Stomach (tissue), 9 donors: Measurements from ENCODE around the gene SPOCK2. TPM values are rescaled to one million over a fixed set of nuclear protein-coding genes. Genes with fewer than 3 reads are reported as not detected.

Experiments used
- DNase-seq, 2 donors: peaks; one replicate each; pipeline versions ENCODE4 v3.0.0 to v3.0.0-alpha.2; 2013 to 2019
- H3K27ac ChIP-seq, 5 donors: fragments of 200-600 bp in 4 of 5; sonication (generic) in 4 of 5; one replicate each; pipeline ENCODE4 v1.5.1; 2013 to 2019; ENCODE audit warnings: mild to moderate bottlenecking in 1 of 5, moderate library complexity in 1 of 5
- H3K27me3 ChIP-seq, 3 donors: fragments of 200-600 bp; sonication (generic); one replicate each; pipeline ENCODE4 v1.5.1; 2017 to 2019; ENCODE audit warnings: mixed run types in 1 of 3
- H3K36me3 ChIP-seq, 4 donors: fragments of 200-600 bp; sonication (generic); 1 replicate in 3 of 4; 2 replicates in 1 of 4; pipeline ENCODE4 v1.5.1; 2016 to 2019
- H3K4me1 ChIP-seq, 4 donors: fragments of 200-600 bp; sonication (generic); one replicate each; pipeline ENCODE4 v1.5.1; 2016 to 2019
- H3K4me3 ChIP-seq, 4 donors: fragments of 200-600 bp; sonication (generic) in 3 of 4; one replicate each; pipeline ENCODE4 v1.5.1; 2016 to 2019; ENCODE audit warnings: mild to moderate bottlenecking in 1 of 4
- H3K9me3 ChIP-seq, 4 donors: fragments of 200-600 bp; sonication (generic); one replicate each; pipeline ENCODE4 v1.5.1; 2016 to 2019
- CTCF ChIP-seq, 7 experiments: fragments of 450-650 bp in 4 of 7; fragments of 200-600 bp in 3 of 7; sonication (generic) in 3 of 7; IDR thresholded peaks; one replicate each; pipeline ENCODE4 v1.5.1; 2016 to 2019; ENCODE audit warnings: antibody characterized with exemption in 7 of 7, control low read depth in 2 of 7, mild to moderate bottlenecking in 1 of 7
- EP300 ChIP-seq: sonication (generic); formaldehyde crosslinking; IDR thresholded peaks from one replicate; pipeline ENCODE4 v1.6.1; 2017; ENCODE audit warnings: antibody characterized with exemption
- POLR2A ChIP-seq, 4 donors: fragments of 450-650 bp; IDR thresholded peaks; one replicate each; pipeline ENCODE4 v1.6.1; 2016; ENCODE audit warnings: antibody characterized with exemption in 4 of 4, control low read depth in 2 of 4, mild to moderate bottlenecking in 1 of 4, moderate library complexity in 1 of 4
- POLR2AphosphoS5 ChIP-seq, 3 donors: sonication (generic); formaldehyde crosslinking; IDR thresholded peaks; one replicate each; pipeline ENCODE4 v1.6.1; 2016; ENCODE audit warnings: antibody characterized with exemption in 3 of 3
- WGBS, 5 donors: extraction: QIAGEN DNeasy Blood & Tissue Kit in 3 of 5; methylation state at CpG; one replicate each; pipeline versions ENCODE4 v1.1.5 to v1.1.7; 2013 to 2018; 5-methylcytosine and 5-hydroxymethylcytosine counted together
- intact Hi-C: fragments of 100-400 bp; cut with DNase I; formaldehyde crosslinking; loops from one replicate; pipeline ENCODE4 v1.15.1; 2023; ENCODE audit warnings: low total_unique reads
- polyA plus RNA-seq, 3 donors: library from polyadenylated mRNA; stranded (reverse); fragments of 200-250 nt; gene quantifications; one replicate each; pipeline ENCODE4 v1.2.3, GENCODE V29; 2013
- total RNA-seq, 5 donors: library from RNA; depleted of rRNA; stranded (reverse); fragments of >200 nt; gene quantifications; one replicate each; pipeline versions ENCODE4 v1.1.0 to v1.2.3, GENCODE V29; 2014 to 2016
- donor health status: healthy with polysubstance abuse.
- donor health status: Bipolar disorder and iron deficiency.
- donor health status: healthy.

The SPOCK2 gene
- total and polyA plus RNA-seq, 8 donors = 1.1 to 31.7 (median 4.2) TPM

- H3K27ac ChIP-seq = no peak overlapping the region
- H3K36me3 ChIP-seq = peaks cover 0 to 4% (median 0%) of the 10 kb centered on the region in 4 donors
- DNase-seq = no peak
- no peaks in the 10 kb centered on the region for H3K27me3 ChIP-seq
- TF ChIP-seq POLR2AphosphoS5 (IDR thresholded peaks at IDR 0.05) (no peak), EP300 (no peak), CTCF (IDR thresholded peaks at IDR 0.05) (no peak), POLR2A (IDR thresholded peaks at IDR 0.05) (no peak)
- H3K4me1 ChIP-seq = peaks cover 0 to 9% (median 8%) of the 10 kb centered on the region in 4 donors
- intact Hi-C loops = no loop called here
- no peak overlapping the region for H3K4me3 ChIP-seq
- 57 to 90% (median 88%) methylated on average over 1 to 5 of the region's 5 CpGs for WGBS, 5 donors
- H3K9me3 ChIP-seq = no peaks in the 10 kb centered on the region
Measured at GRCh38 chr10:72061491-72061890, 26.9 kb downstream of the SPOCK2 start.

- Histone ChIP-seq H3K27me3 (no peaks in the 10 kb centered on the region), H3K4me1 (peaks cover 0 to 9% (median 8%) of the 10 kb centered on the region in 4 donors), H3K9me3 (no peaks in the 10 kb centered on the region), H3K4me3 (no peak overlapping the region), H3K36me3 (peaks cover 0 to 4% (median 0%) of the 10 kb centered on the region in 4 donors), H3K27ac (no peak overlapping the region)
- intact Hi-C loops = no loop called here
- DNase-seq = no peak
- no peak for TF ChIP-seq POLR2AphosphoS5 (IDR thresholded peaks at IDR 0.05)
- no peak for TF ChIP-seq CTCF (IDR thresholded peaks at IDR 0.05)
- TF ChIP-seq EP300 = no peak
- no peak for TF ChIP-seq POLR2A (IDR thresholded peaks at IDR 0.05)
- 78 to 83% (median 81%) methylated on average over 19 of the region's 19 CpGs for WGBS, 5 donors
Measured at GRCh38 chr10:72059843-72060822, 28.2 kb downstream of the SPOCK2 start.

- no peaks in the 10 kb centered on the region for H3K27me3 ChIP-seq
- no peak for DNase-seq
- no peaks in the 10 kb centered on the region for H3K9me3 ChIP-seq
- intact Hi-C loops = no loop called here
- peaks cover 0 to 3% (median 0%) of the 10 kb centered on the region in 4 donors for H3K36me3 ChIP-seq
- no peak overlapping the region for H3K4me3 ChIP-seq
- TF ChIP-seq CTCF (IDR thresholded peaks at IDR 0.05) = no peak
- no peak for TF ChIP-seq POLR2A (IDR thresholded peaks at IDR 0.05)
- no peak for TF ChIP-seq EP300
- TF ChIP-seq POLR2AphosphoS5 (IDR thresholded peaks at IDR 0.05) = no peak
- no peak overlapping the region for H3K27ac ChIP-seq
- H3K4me1 ChIP-seq = peaks cover 0 to 9% (median 8%) of the 10 kb centered on the region in 4 donors
- WGBS, 5 donors = 60 to 75% (median 71%) methylated on average over 21 of the region's 21 CpGs
Measured at GRCh38 chr10:72058989-72059842, 29.1 kb downstream of the SPOCK2 start.

GRCh38 chr10:72058347-72058898 is 29.9 kb downstream of the SPOCK2 start:
- no peak for DNase-seq
- no peaks in the 10 kb centered on the region for H3K27me3 ChIP-seq
- intact Hi-C loops = no loop called here
- no peaks in the 10 kb centered on the region for H3K36me3 ChIP-seq
- H3K27ac ChIP-seq = no peak overlapping the region
- no peaks in the 10 kb centered on the region for H3K9me3 ChIP-seq
- TF ChIP-seq POLR2A (IDR thresholded peaks at IDR 0.05) = no peak
- H3K4me1 ChIP-seq = peaks cover 0 to 9% (median 8%) of the 10 kb centered on the region in 4 donors
- WGBS, 5 donors = 78 to 88% (median 86%) methylated on average over 12 of the region's 12 CpGs
- H3K4me3 ChIP-seq = no peak overlapping the region
